HepG2 (cell line): ENCODE measurements around the gene TAF3.

Experiments
- GZF1 ChIP-seq: sonication (generic); formaldehyde crosslinking; IDR thresholded peaks from 2 replicates; pipeline ENCODE4 v1.5.1; 2020; ENCODE audit warnings: mild to moderate bottlenecking, missing genetic modification reagents
- MYNN ChIP-seq: sonication (generic); formaldehyde crosslinking; IDR thresholded peaks from 2 replicates; pipeline ENCODE4 v1.4.0; 2020; ENCODE audit warnings: mild to moderate bottlenecking, low read depth, missing genetic modification reagents
- NBN ChIP-seq: fragments of 450-650 bp; conservative IDR thresholded peaks from 2 replicates; pipeline ENCODE4 v1.6.1; 2017
- PRPF4 ChIP-seq: fragments of 200-400 bp; formaldehyde crosslinking; IDR thresholded peaks from 2 replicates; pipeline ENCODE4 v1.6.1; 2016; ENCODE audit warnings: low read length, low read depth; ENCODE audit not compliant: poor library complexity, severe bottlenecking
- ZNF34 ChIP-seq: sonication (generic); formaldehyde crosslinking; IDR thresholded peaks from 2 replicates; pipeline ENCODE4 v1.4.0; 2020; ENCODE audit warnings: mild to moderate bottlenecking, missing genetic modification reagents, borderline replicate concordance

- TF ChIP-seq NBN: no peak
- TF ChIP-seq PRPF4: no peak
- no peak for TF ChIP-seq ZNF34
- no peak for TF ChIP-seq MYNN (CRISPR knock-in tag)
- TF ChIP-seq GZF1: no peak
Measured at GRCh38 chr10:8023321-8023720, 205.0 kb downstream of the TAF3 start.
